ENCODE results near the gene CFAP77. TPM values are rescaled to one million over a fixed set of nuclear protein-coding genes. Genes with fewer than 3 reads are reported as not detected.

CFAP77 gene
- total and polyA plus RNA-seq, 2 of the 8 experiments (the other 6 are each of a cell fraction or from before 2014, with no cell fraction given): 0.63 to 0.97 TPM

- H2BK20ac ChIP-seq (ENCODE audit: low read length): no peak overlapping the region
- H3K23me2 ChIP-seq (ENCODE audit: low read depth, low read length): no peaks in the 10 kb centered on the region
- H3K27ac ChIP-seq (ENCODE audit: low read depth, low read length): no peak overlapping the region
- WGBS, 2 experiments (ENCODE audit: extremely low coverage in 1 of 2, insufficient coverage in 1 of 2, insufficient read length in 1 of 2, insufficient replicate concordance in 2 of 2, low coverage in 1 of 2, low lambda C conversion rate in 2 of 2, missing lambda C conversion rate in 1 of 2): 74% methylated on average over 7 of the region's 7 CpGs; no CpG with 5 or more reads in 1 of the 2 experiments
- H3K4me3 ChIP-seq (ENCODE audit: extremely low read depth in 1 of 4, insufficient read depth in 2 of 4, low read depth in 3 of 4, low read length in 4 of 4): no peak overlapping the region
- H3K14ac ChIP-seq (ENCODE audit: insufficient read length): no peak overlapping the region
- H3K4ac ChIP-seq (replicated peaks; ENCODE audit: insufficient read length, low read depth, low read length): no peak overlapping the region
- H2BK120ac ChIP-seq (replicated peaks; ENCODE audit: low read depth, low read length): no peak overlapping the region
- no peaks in the 10 kb centered on the region for H3K36me3 ChIP-seq (ENCODE audit: control insufficient read depth in 2 of 4, insufficient read depth in 4 of 4, low read length in 3 of 4)
- H3K23ac ChIP-seq (ENCODE audit: insufficient read length): no peak overlapping the region
- no peak overlapping the region for H2AFZ ChIP-seq (ENCODE audit: low read length)
- H4K20me1 ChIP-seq (replicated peaks in 1 of 2; ENCODE audit: control insufficient read depth in 1 of 2, insufficient read depth in 2 of 2, low read length in 2 of 2): no peaks in the 10 kb centered on the region
- FAIRE-seq: no peak
- H2BK5ac ChIP-seq (ENCODE audit: low read depth, low read length): no peak overlapping the region
- CTCF ChIA-PET (ENCODE audit: partially characterized antibody): interaction anchor here (0.8 to 2.4 kb wide), 13 partner anchors 8 to 157 kb away, joined by 3 to 15 read pairs (median 4); no protein-coding TSS in a partner anchor
- H2BK12ac ChIP-seq (ENCODE audit: low read depth, low read length): no peak overlapping the region
- POLR2A ChIA-PET (ENCODE audit: partially characterized antibody): interaction anchor here (1.3 kb wide), 1 partner anchor 11 kb away, joined by 3 read pairs; no protein-coding TSS in a partner anchor
- no peak for DNase-seq (ENCODE audit: low read depth in 1 of 2, low spot score in 2 of 2)
- no peak overlapping the region for H3K56ac ChIP-seq (replicated peaks; ENCODE audit: insufficient read length, low read depth, low read length)
- H2BK15ac ChIP-seq (ENCODE audit: low read length): no peak overlapping the region
- H3K4me2 ChIP-seq (ENCODE audit: insufficient read depth in 1 of 2, low read depth in 2 of 2, low read length in 2 of 2): no peak overlapping the region
- H3K27me3 ChIP-seq (replicated peaks in 1 of 4; ENCODE audit: control insufficient read depth in 3 of 4, extremely low read depth in 1 of 4, insufficient read depth in 3 of 4, low read length in 3 of 4): no peaks in the 10 kb centered on the region
- no peak overlapping the region for H2AK5ac ChIP-seq (ENCODE audit: low read depth, low read length)
- H4K91ac ChIP-seq (replicated peaks; ENCODE audit: insufficient read length, low read length): no peak overlapping the region
- H4K8ac ChIP-seq (ENCODE audit: extremely low read depth, insufficient read depth, low read length): no peak overlapping the region; the same call in 1 of the 2 replicates
- H3K79me1 ChIP-seq (ENCODE audit: low read depth, low read length): no peaks in the 10 kb centered on the region
- H3K79me2 ChIP-seq (ENCODE audit: control insufficient read depth in 1 of 2, insufficient read depth in 2 of 2, low read length in 2 of 2): no peaks in the 10 kb centered on the region
- H3K18ac ChIP-seq (ENCODE audit: extremely low read depth, low read length): no peak overlapping the region
- peaks cover 0 to 4% (median 2%) of the 10 kb centered on the region in 4 experiments; a peak in 3 of 7 replicates for H3K4me1 ChIP-seq (replicated peaks in 1 of 4; ENCODE audit: control insufficient read depth in 3 of 4, insufficient read depth in 4 of 4, low read length in 3 of 4)
- H3K9me3 ChIP-seq (ENCODE audit: insufficient read depth in 2 of 2, low read depth in 1 of 2, low read length in 1 of 2): peaks cover 4% of the 10 kb centered on the region in 2 experiments; a peak in 3 of 4 replicates
- H3K9ac ChIP-seq (replicated peaks in 1 of 4; ENCODE audit: extremely low read depth in 1 of 4, low read depth in 3 of 4, low read length in 3 of 4): no peak overlapping the region
- no peak overlapping the region for H4K5ac ChIP-seq (ENCODE audit: insufficient read length, low read depth, low read length)
- TF ChIP-seq GABPA (IDR thresholded peaks at IDR 0.05; ENCODE audit: borderline replicate concordance, insufficient read depth, low read length) (no peak), CBX5 (IDR thresholded peaks at IDR 0.05; ENCODE audit: low read depth, low read length) (no peak), TAF1 (IDR thresholded peaks at IDR 0.05; ENCODE audit: low read depth, low read length) (no peak), PHF8 (conservative IDR thresholded peaks at IDR 0.05; ENCODE audit: low read depth, low read length) (no peak), EP300 (IDR thresholded peaks at IDR 0.05; ENCODE audit: borderline replicate concordance in 1 of 2, low read depth in 2 of 2, low read length in 2 of 2) (no peak), CREB1 (IDR thresholded peaks at IDR 0.05) (no peak), RAD21 (IDR thresholded peaks at IDR 0.05 in 1 of 2, conservative IDR thresholded peaks at IDR 0.05 in 1 of 2; ENCODE audit: low read depth in 2 of 2, low read length in 2 of 2) (no peak), TBP (IDR thresholded peaks at IDR 0.05; ENCODE audit: low read depth, low read length) (no peak), E2F6 (IDR thresholded peaks at IDR 0.05) (no peak), EZH2 (IDR thresholded peaks at IDR 0.05; ENCODE audit: low read depth, low read length, severe bottlenecking) (no peak), BCL11A (IDR thresholded peaks at IDR 0.05; ENCODE audit: low read depth in 2 of 2, low read length in 2 of 2) (no peak), TCF12 (IDR thresholded peaks at IDR 0.05; ENCODE audit: low read depth, low read length) (no peak)
Measured at GRCh38 chr9:132487980-132488535, 78.0 kb downstream of the CFAP77 start.

Measured in H1 (cell line).